ENCODE measurements around the gene MTFMT. TPM values are rescaled to one million over a fixed set of nuclear protein-coding genes. Genes with fewer than 3 reads are reported as not detected.

Gene MTFMT
- total and polyA plus RNA-seq, 8 donors = 5.3 to 105 (median 12.0) TPM; not detected in 1

- Histone ChIP-seq H3K4me3 (no peak overlapping the region), H3K9me3 (no peaks in the 10 kb centered on the region), H3K27me3 (no peaks in the 10 kb centered on the region), H3K27ac (peak overlapping the region in 2 of 5 donors; percentile 18 to 29), H3K4me1 (peaks cover under 1 to 39% (median 10%) of the 10 kb centered on the region in 4 donors), H3K36me3 (peaks cover 0 to 30% (median 7%) of the 10 kb centered on the region in 4 donors)
- intact Hi-C loops (cut with DNase I; ENCODE audit: low total_unique reads) = no loop called here
- whole genome bisulfite sequencing, 5 donors = 39 to 56% (median 43%) methylated on average over 5 to 6 of the region's 6 CpGs
- TF ChIP-seq EP300 (IDR thresholded peaks at IDR 0.05) (no peak), CTCF (IDR thresholded peaks at IDR 0.05) (no peak), POLR2AphosphoS5 (IDR thresholded peaks at IDR 0.05) (no peak)
- DNase-seq = peak in 1 of 2 donors; percentile 48
Observed at GRCh38 chr15:65055201-65055870, 25.9 kb upstream of the MTFMT start.

- Histone ChIP-seq H3K36me3 (peaks cover 0 to 30% (median 7%) of the 10 kb centered on the region in 4 donors), H3K4me3 (no peak overlapping the region), H3K27ac (peak overlapping the region in 1 of 5 donors; percentile 18), H3K9me3 (no peaks in the 10 kb centered on the region), H3K4me1 (peaks cover 8 to 46% (median 16%) of the 10 kb centered on the region in 4 donors), H3K27me3 (no peaks in the 10 kb centered on the region)
- intact Hi-C loops (cut with DNase I; ENCODE audit: low total_unique reads) = no loop called here
- TF ChIP-seq POLR2A (IDR thresholded peaks at IDR 0.05) = no peak
- TF ChIP-seq CTCF (IDR thresholded peaks at IDR 0.05) = peak in 5 of 7 experiments; percentile 81 to 94 (median 89)
- peak in 1 of 3 donors; percentile 64 for TF ChIP-seq POLR2AphosphoS5 (IDR thresholded peaks at IDR 0.05)
- peak; percentile 80 to 90 for DNase-seq
- 55 to 72% (median 70%) methylated on average over 10 to 26 of the region's 26 CpGs for WGBS, 5 donors
Observed at GRCh38 chr15:65054333-65055200, 25.1 kb upstream of the MTFMT start.

- H3K9me3 ChIP-seq = no peaks in the 10 kb centered on the region
- TF ChIP-seq CTCF (IDR thresholded peaks at IDR 0.05) (no peak), POLR2AphosphoS5 (IDR thresholded peaks at IDR 0.05) (no peak), POLR2A (IDR thresholded peaks at IDR 0.05) (no peak), EP300 (IDR thresholded peaks at IDR 0.05) (no peak)
- peaks cover 9 to 58% (median 21%) of the 10 kb centered on the region in 4 donors for H3K4me1 ChIP-seq
- H3K36me3 ChIP-seq = peaks cover 0 to 15% (median 4%) of the 10 kb centered on the region in 4 donors
- no peaks in the 10 kb centered on the region for H3K27me3 ChIP-seq
- H3K4me3 ChIP-seq = no peak overlapping the region
- DNase-seq = no peak
- intact Hi-C loops (cut with DNase I; ENCODE audit: low total_unique reads) = no loop called here
- H3K27ac ChIP-seq = no peak overlapping the region
- WGBS, 5 donors = 76 to 91% (median 90%) methylated on average over 2 of the region's 2 CpGs
Observed at GRCh38 chr15:65052956-65053355, 23.5 kb upstream of the MTFMT start.

- no peak overlapping the region for H3K27ac ChIP-seq
- intact Hi-C loops (cut with DNase I; ENCODE audit: low total_unique reads) = no loop called here
Observed at GRCh38 chr15:65051266-65051665, 21.8 kb upstream of the MTFMT start.

More at GRCh38 chr15:65051266-65051665, 21.8 kb upstream of the MTFMT start:
- Histone ChIP-seq H3K9me3 (no peaks in the 10 kb centered on the region), H3K4me1 (peaks cover 9 to 42% (median 21%) of the 10 kb centered on the region in 4 donors), H3K27me3 (no peaks in the 10 kb centered on the region), H3K4me3 (no peak overlapping the region), H3K36me3 (peaks cover 0 to 7% (median 4%) of the 10 kb centered on the region in 4 donors)
- DNase-seq = no peak
- 60 to 86% (median 80%) methylated on average over 2 of the region's 2 CpGs for WGBS, 5 donors
- no peak for TF ChIP-seq EP300 (IDR thresholded peaks at IDR 0.05)
- TF ChIP-seq POLR2A (IDR thresholded peaks at IDR 0.05) = no peak
- TF ChIP-seq POLR2AphosphoS5 (IDR thresholded peaks at IDR 0.05) = no peak
- TF ChIP-seq CTCF (IDR thresholded peaks at IDR 0.05) = no peak
